Sigmoid colon (tissue), 4 donors: ENCODE data around the gene IGFL4.

Experiments used
- CTCF ChIP-seq, 4 experiments: fragments of 450-650 bp in 3 of 4; fragments of 200-600 bp in 1 of 4; IDR thresholded peaks; one replicate each; pipeline ENCODE4 v1.5.1; 2016 to 2019; ENCODE audit warnings: antibody characterized with exemption in 4 of 4, mild to moderate bottlenecking in 3 of 4, moderate library complexity in 2 of 4
- EP300 ChIP-seq, 4 donors: sonication (generic); formaldehyde crosslinking; IDR thresholded peaks; one replicate each; pipeline ENCODE4 v1.6.1; 2017; ENCODE audit warnings: antibody characterized with exemption in 4 of 4
- POLR2A ChIP-seq, 2 donors: fragments of 450-650 bp; IDR thresholded peaks; one replicate each; pipeline ENCODE4 v1.6.1; 2016; ENCODE audit warnings: antibody characterized with exemption in 2 of 2, mild to moderate bottlenecking in 2 of 2, moderate library complexity in 2 of 2
- POLR2AphosphoS5 ChIP-seq, 4 donors: sonication (generic); formaldehyde crosslinking; IDR thresholded peaks; one replicate each; pipeline ENCODE4 v1.6.1; 2017; ENCODE audit warnings: antibody characterized with exemption in 4 of 4

- TF ChIP-seq EP300 (IDR thresholded peaks at IDR 0.05): no peak
- TF ChIP-seq CTCF (IDR thresholded peaks at IDR 0.05): no peak
- no peak for TF ChIP-seq POLR2AphosphoS5 (IDR thresholded peaks at IDR 0.05)
- TF ChIP-seq POLR2A (IDR thresholded peaks at IDR 0.05): no peak
These were observed 7.4 kb downstream of the IGFL4 start for GRCh38 chr19:46033401-46033800.
